Measurements from ENCODE around the gene TDRD3. TPM values are rescaled to one million over a fixed set of nuclear protein-coding genes. Genes with fewer than 3 reads are reported as not detected.

Gene TDRD3
- total and polyA plus RNA-seq, 4 donors = 3.6 to 15.8 (median 6.2) TPM

GRCh38 chr13:60608954-60609353 lies 211.9 kb downstream of the TDRD3 start:
- 85% methylated on average over 4 of the region's 4 CpGs for WGBS
- TF ChIP-seq FOXA1 (IDR thresholded peaks at IDR 0.05) (no peak), GABPA (IDR thresholded peaks at IDR 0.05 in 1 of 2, conservative IDR thresholded peaks at IDR 0.05 in 1 of 2) (no peak), SP1 (IDR thresholded peaks at IDR 0.05) (no peak), MAX (IDR thresholded peaks at IDR 0.05) (no peak), EGR1 (IDR thresholded peaks at IDR 0.05; ENCODE audit: low read depth in 2 of 2) (no peak), RXRA (IDR thresholded peaks at IDR 0.05) (no peak), YY1 (IDR thresholded peaks at IDR 0.05) (no peak), NR2F2 (IDR thresholded peaks at IDR 0.05) (no peak), CTCF (IDR thresholded peaks at IDR 0.05; ENCODE audit: low read depth, low read length, missing input control) (no peak), TAF1 (conservative IDR thresholded peaks at IDR 0.05) (no peak), HNF4G (IDR thresholded peaks at IDR 0.05) (no peak), JUND (IDR thresholded peaks at IDR 0.05) (no peak), RAD21 (IDR thresholded peaks at IDR 0.05) (no peak), FOXA2 (IDR thresholded peaks at IDR 0.05) (no peak), ATF3 (IDR thresholded peaks at IDR 0.05) (no peak), REST (IDR thresholded peaks at IDR 0.05) (no peak), HNF4A (conservative IDR thresholded peaks at IDR 0.05) (no peak)
- Histone ChIP-seq H3K4me3 (ENCODE audit: low read depth in 1 of 3, low read length in 3 of 3) (no peak overlapping the region), H3K36me3 (ENCODE audit: control insufficient read depth in 4 of 4, insufficient read depth in 3 of 4, low read depth in 1 of 4, low read length in 3 of 4) (no peaks in the 10 kb centered on the region), H3K27ac (ENCODE audit: low read depth in 1 of 2, low read length in 2 of 2) (no peak overlapping the region), H3K9me3 (ENCODE audit: control insufficient read depth in 4 of 4, low read length in 3 of 4) (no peaks in the 10 kb centered on the region), H3K4me1 (ENCODE audit: control insufficient read depth in 4 of 4, insufficient read depth in 4 of 4, low read length in 3 of 4) (no peaks in the 10 kb centered on the region), H3K27me3 (ENCODE audit: control insufficient read depth in 4 of 4, insufficient read depth in 4 of 4, low read length in 3 of 4) (peaks cover 0 to 3% (median 0%) of the 10 kb centered on the region in 4 donors), H3K9ac (ENCODE audit: low read depth in 1 of 2, low read length in 2 of 2) (no peak overlapping the region)
- DNase-seq (ENCODE audit: low spot score) = no peak

GRCh38 chr13:60611523-60611922 lies 214.5 kb downstream of the TDRD3 start:
- Histone ChIP-seq H3K9me3 (ENCODE audit: control insufficient read depth in 4 of 4, low read length in 3 of 4) (no peaks in the 10 kb centered on the region), H3K27ac (ENCODE audit: low read depth in 1 of 2, low read length in 2 of 2) (no peak overlapping the region), H3K27me3 (ENCODE audit: control insufficient read depth in 4 of 4, insufficient read depth in 4 of 4, low read length in 3 of 4) (peaks cover 0 to 3% (median 0%) of the 10 kb centered on the region in 4 donors), H3K4me1 (ENCODE audit: control insufficient read depth in 4 of 4, insufficient read depth in 4 of 4, low read length in 3 of 4) (no peaks in the 10 kb centered on the region), H3K9ac (ENCODE audit: low read depth in 1 of 2, low read length in 2 of 2) (no peak overlapping the region), H3K4me3 (ENCODE audit: low read depth in 1 of 3, low read length in 3 of 3) (no peak overlapping the region), H3K36me3 (ENCODE audit: control insufficient read depth in 4 of 4, insufficient read depth in 3 of 4, low read depth in 1 of 4, low read length in 3 of 4) (no peaks in the 10 kb centered on the region)
- no peak for DNase-seq (ENCODE audit: low spot score)
- TF ChIP-seq GABPA (IDR thresholded peaks at IDR 0.05 in 1 of 2, conservative IDR thresholded peaks at IDR 0.05 in 1 of 2) (no peak), JUND (IDR thresholded peaks at IDR 0.05) (no peak), EGR1 (IDR thresholded peaks at IDR 0.05; ENCODE audit: low read depth in 2 of 2) (no peak)
- WGBS = 77% methylated on average over 2 of the region's 2 CpGs

Measured in liver (tissue), 9 donors.